ENCODE results near the gene MAFF. TPM values are rescaled to one million over a fixed set of nuclear protein-coding genes. Genes with fewer than 3 reads are reported as not detected.

Gene MAFF
- total RNA-seq, 1 donor from 2014 or later, result 4.2 TPM

- H3K4me1 ChIP-seq (ENCODE audit: control insufficient read depth in 3 of 3, insufficient read depth in 3 of 3, low read length in 3 of 3), result peaks cover 30 to 44% (median 38%) of the 10 kb centered on the region in 3 donors
- no peaks in the 10 kb centered on the region for H3K27me3 ChIP-seq (ENCODE audit: control insufficient read depth in 3 of 3, insufficient read depth in 3 of 3, low read length in 3 of 3)
- H3K27ac ChIP-seq (ENCODE audit: low read depth, low read length), result peak overlapping the region; percentile 98
- H3K4me3 ChIP-seq (ENCODE audit: low read length in 3 of 3), result peak overlapping the region; percentile 64 to 80 (median 74)
- no peaks in the 10 kb centered on the region for H3K9me3 ChIP-seq (ENCODE audit: control insufficient read depth in 3 of 3, low read length in 3 of 3)
- H3K9ac ChIP-seq (ENCODE audit: low read depth in 1 of 3, low read length in 3 of 3), result peak overlapping the region; percentile 77 to 93 (median 88)
- H3K36me3 ChIP-seq (ENCODE audit: control insufficient read depth in 3 of 3, insufficient read depth in 3 of 3, low read length in 3 of 3), result no peaks in the 10 kb centered on the region
Observed at GRCh38 chr22:38203090-38203810, 1.5 kb downstream of the MAFF start.

- Histone ChIP-seq H3K4me3 (ENCODE audit: low read length in 3 of 3) (no peak overlapping the region), H3K27me3 (ENCODE audit: control insufficient read depth in 3 of 3, insufficient read depth in 3 of 3, low read length in 3 of 3) (no peaks in the 10 kb centered on the region), H3K9me3 (ENCODE audit: control insufficient read depth in 3 of 3, low read length in 3 of 3) (no peaks in the 10 kb centered on the region), H3K27ac (ENCODE audit: low read depth, low read length) (peak overlapping the region; percentile 98), H3K4me1 (ENCODE audit: control insufficient read depth in 3 of 3, insufficient read depth in 3 of 3, low read length in 3 of 3) (peaks cover 30 to 44% (median 38%) of the 10 kb centered on the region in 3 donors), H3K36me3 (ENCODE audit: control insufficient read depth in 3 of 3, insufficient read depth in 3 of 3, low read length in 3 of 3) (no peaks in the 10 kb centered on the region), H3K9ac (ENCODE audit: low read depth in 1 of 3, low read length in 3 of 3) (peak overlapping the region in 1 of 3 donors; percentile 40)
Observed at GRCh38 chr22:38203855-38204514, 2.2 kb downstream of the MAFF start.

GRCh38 chr22:38204784-38205183 lies 3.0 kb downstream of the MAFF start:
- no peaks in the 10 kb centered on the region for H3K9me3 ChIP-seq (ENCODE audit: control insufficient read depth in 3 of 3, low read length in 3 of 3)
- no peak overlapping the region for H3K4me3 ChIP-seq (ENCODE audit: low read length in 3 of 3)
- H3K9ac ChIP-seq (ENCODE audit: low read depth in 1 of 3, low read length in 3 of 3), result peak overlapping the region in 1 of 3 donors; percentile 55
- no peaks in the 10 kb centered on the region for H3K27me3 ChIP-seq (ENCODE audit: control insufficient read depth in 3 of 3, insufficient read depth in 3 of 3, low read length in 3 of 3)
- H3K36me3 ChIP-seq (ENCODE audit: control insufficient read depth in 3 of 3, insufficient read depth in 3 of 3, low read length in 3 of 3), result no peaks in the 10 kb centered on the region
- H3K27ac ChIP-seq (ENCODE audit: low read depth, low read length), result peak overlapping the region; percentile 31
- H3K4me1 ChIP-seq (ENCODE audit: control insufficient read depth in 3 of 3, insufficient read depth in 3 of 3, low read length in 3 of 3), result peaks cover 30 to 44% (median 38%) of the 10 kb centered on the region in 3 donors

GRCh38 chr22:38205261-38206128 lies 3.7 kb downstream of the MAFF start:
- peak overlapping the region in 1 of 3 donors; percentile 13 for H3K4me3 ChIP-seq (ENCODE audit: low read length in 3 of 3)
- peak overlapping the region; percentile 56 for H3K27ac ChIP-seq (ENCODE audit: low read depth, low read length)

GRCh38 chr22:38207898-38208432 lies 6.2 kb downstream of the MAFF start:
- H3K4me1 ChIP-seq (ENCODE audit: control insufficient read depth in 3 of 3, insufficient read depth in 3 of 3, low read length in 3 of 3), result peaks cover 23 to 34% (median 30%) of the 10 kb centered on the region in 3 donors
- H3K4me3 ChIP-seq (ENCODE audit: low read length in 3 of 3), result no peak overlapping the region
- no peaks in the 10 kb centered on the region for H3K27me3 ChIP-seq (ENCODE audit: control insufficient read depth in 3 of 3, insufficient read depth in 3 of 3, low read length in 3 of 3)
- peaks cover 0 to 2% (median 0%) of the 10 kb centered on the region in 3 donors for H3K36me3 ChIP-seq (ENCODE audit: control insufficient read depth in 3 of 3, insufficient read depth in 3 of 3, low read length in 3 of 3)
- H3K9ac ChIP-seq (ENCODE audit: low read depth in 1 of 3, low read length in 3 of 3), result no peak overlapping the region
- H3K27ac ChIP-seq (ENCODE audit: low read depth, low read length), result no peak overlapping the region
- no peaks in the 10 kb centered on the region for H3K9me3 ChIP-seq (ENCODE audit: control insufficient read depth in 3 of 3, low read length in 3 of 3)

More at GRCh38 chr22:38205261-38206128, 3.7 kb downstream of the MAFF start:
- H3K9ac ChIP-seq (ENCODE audit: low read depth in 1 of 3, low read length in 3 of 3), result peak overlapping the region in 1 of 3 donors; percentile 55
- peaks cover 0 to 2% (median 0%) of the 10 kb centered on the region in 3 donors for H3K36me3 ChIP-seq (ENCODE audit: control insufficient read depth in 3 of 3, insufficient read depth in 3 of 3, low read length in 3 of 3)
- peaks cover 30 to 44% (median 42%) of the 10 kb centered on the region in 3 donors for H3K4me1 ChIP-seq (ENCODE audit: control insufficient read depth in 3 of 3, insufficient read depth in 3 of 3, low read length in 3 of 3)
- H3K27me3 ChIP-seq (ENCODE audit: control insufficient read depth in 3 of 3, insufficient read depth in 3 of 3, low read length in 3 of 3), result no peaks in the 10 kb centered on the region
- H3K9me3 ChIP-seq (ENCODE audit: control insufficient read depth in 3 of 3, low read length in 3 of 3), result no peaks in the 10 kb centered on the region

GRCh38 chr22:38208551-38208968 lies 6.8 kb downstream of the MAFF start:
- Histone ChIP-seq H3K4me1 (ENCODE audit: control insufficient read depth in 3 of 3, insufficient read depth in 3 of 3, low read length in 3 of 3) (peaks cover 18 to 29% (median 28%) of the 10 kb centered on the region in 3 donors), H3K9me3 (ENCODE audit: control insufficient read depth in 3 of 3, low read length in 3 of 3) (no peaks in the 10 kb centered on the region), H3K9ac (ENCODE audit: low read depth in 1 of 3, low read length in 3 of 3) (no peak overlapping the region), H3K36me3 (ENCODE audit: control insufficient read depth in 3 of 3, insufficient read depth in 3 of 3, low read length in 3 of 3) (peaks cover 0 to 2% (median 0%) of the 10 kb centered on the region in 3 donors), H3K4me3 (ENCODE audit: low read length in 3 of 3) (no peak overlapping the region), H3K27ac (ENCODE audit: low read depth, low read length) (no peak overlapping the region), H3K27me3 (ENCODE audit: control insufficient read depth in 3 of 3, insufficient read depth in 3 of 3, low read length in 3 of 3) (no peaks in the 10 kb centered on the region)

- Histone ChIP-seq H3K27me3 (ENCODE audit: control insufficient read depth in 3 of 3, insufficient read depth in 3 of 3, low read length in 3 of 3) (peaks cover 0 to 8% (median 0%) of the 10 kb centered on the region in 3 donors), H3K27ac (ENCODE audit: low read depth, low read length) (no peak overlapping the region), H3K4me3 (ENCODE audit: low read length in 3 of 3) (no peak overlapping the region), H3K9ac (ENCODE audit: low read depth in 1 of 3, low read length in 3 of 3) (no peak overlapping the region), H3K9me3 (ENCODE audit: control insufficient read depth in 3 of 3, low read length in 3 of 3) (no peaks in the 10 kb centered on the region), H3K36me3 (ENCODE audit: control insufficient read depth in 3 of 3, insufficient read depth in 3 of 3, low read length in 3 of 3) (peaks cover 0 to 2% (median 2%) of the 10 kb centered on the region in 3 donors), H3K4me1 (ENCODE audit: control insufficient read depth in 3 of 3, insufficient read depth in 3 of 3, low read length in 3 of 3) (peaks cover 10 to 15% (median 13%) of the 10 kb centered on the region in 3 donors)
Observed at GRCh38 chr22:38211556-38211955, 9.8 kb downstream of the MAFF start.

GRCh38 chr22:38212442-38212841 lies 10.6 kb downstream of the MAFF start:
- Histone ChIP-seq H3K9ac (ENCODE audit: low read depth in 1 of 3, low read length in 3 of 3) (no peak overlapping the region), H3K9me3 (ENCODE audit: control insufficient read depth in 3 of 3, low read length in 3 of 3) (no peaks in the 10 kb centered on the region), H3K4me1 (ENCODE audit: control insufficient read depth in 3 of 3, insufficient read depth in 3 of 3, low read length in 3 of 3) (peaks cover 10 to 15% (median 13%) of the 10 kb centered on the region in 3 donors), H3K27ac (ENCODE audit: low read depth, low read length) (no peak overlapping the region), H3K4me3 (ENCODE audit: low read length in 3 of 3) (no peak overlapping the region), H3K27me3 (ENCODE audit: control insufficient read depth in 3 of 3, insufficient read depth in 3 of 3, low read length in 3 of 3) (peaks cover 0 to 8% (median 0%) of the 10 kb centered on the region in 3 donors), H3K36me3 (ENCODE audit: control insufficient read depth in 3 of 3, insufficient read depth in 3 of 3, low read length in 3 of 3) (peaks cover 0 to 4% (median 2%) of the 10 kb centered on the region in 3 donors)

GRCh38 chr22:38213319-38213989 lies 11.7 kb downstream of the MAFF start:
- H3K27ac ChIP-seq (ENCODE audit: low read depth, low read length), result no peak overlapping the region
- H3K27me3 ChIP-seq (ENCODE audit: control insufficient read depth in 3 of 3, insufficient read depth in 3 of 3, low read length in 3 of 3), result peaks cover 0 to 8% (median 0%) of the 10 kb centered on the region in 3 donors
- H3K9ac ChIP-seq (ENCODE audit: low read depth in 1 of 3, low read length in 3 of 3), result no peak overlapping the region
- H3K36me3 ChIP-seq (ENCODE audit: control insufficient read depth in 3 of 3, insufficient read depth in 3 of 3, low read length in 3 of 3), result peaks cover 0 to 4% (median 2%) of the 10 kb centered on the region in 3 donors
- H3K9me3 ChIP-seq (ENCODE audit: control insufficient read depth in 3 of 3, low read length in 3 of 3), result no peaks in the 10 kb centered on the region
- H3K4me1 ChIP-seq (ENCODE audit: control insufficient read depth in 3 of 3, insufficient read depth in 3 of 3, low read length in 3 of 3), result peaks cover 15 to 20% (median 18%) of the 10 kb centered on the region in 3 donors
- no peak overlapping the region for H3K4me3 ChIP-seq (ENCODE audit: low read length in 3 of 3)

Data from skeletal muscle tissue (tissue), 4 donors.